WTC11 (cell line): ENCODE data around the gene ERBB4. TPM values are rescaled to one million over a fixed set of nuclear protein-coding genes. Genes with fewer than 3 reads are reported as not detected.

Experiments
- ATAC-seq: fragments of 200-7000 bp; cut with Tn5 transposase; 2 replicates; pipeline ENCODE4 v1.10.0; 2021; ENCODE audit warnings: mild to moderate bottlenecking, moderate library complexity
- CTCF ChIA-PET: fragments of 300-600 bp; sonication (Branson Sonifier 250); formaldehyde crosslinking; loops from one replicate; lab custom pipeline; 2021; ENCODE audit warnings: antibody characterized with exemption; lab: Charles Lee
- POLR2A ChIA-PET: fragments of 350-600 bp; sonication (Branson Sonifier 250); formaldehyde crosslinking; loops from one replicate; lab custom pipeline; 2021; ENCODE audit warnings: antibody characterized with exemption; lab: Charles Lee
- DNase-seq: peaks from one replicate; pipeline ENCODE4 v3.0.0; 2021; ENCODE audit warnings: low spot score
- H3K27ac Mint-ChIP-seq: 2 replicates; pipeline ENCODE4 v1.8.0; 2021; ENCODE audit warnings: mixed read lengths
- H3K27me3 Mint-ChIP-seq: 2 replicates; pipeline ENCODE4 v1.8.0; 2021; ENCODE audit warnings: low read depth, mild to moderate bottlenecking, moderate library complexity, mixed read lengths
- H3K36me3 Mint-ChIP-seq: 2 replicates; pipeline ENCODE4 v1.8.0; 2021; ENCODE audit warnings: mixed read lengths
- H3K4me1 Mint-ChIP-seq: 2 replicates; pipeline ENCODE4 v1.8.0; 2022; ENCODE audit warnings: mixed read lengths
- H3K4me3 Mint-ChIP-seq: 2 replicates; pipeline ENCODE4 v1.8.0; 2021; ENCODE audit warnings: mild to moderate bottlenecking, moderate library complexity, mixed read lengths
- H3K9me3 Mint-ChIP-seq: 2 replicates; pipeline ENCODE4 v1.8.0; 2021; ENCODE audit warnings: mixed read lengths
- ATF1 ChIP-seq: sonication (generic); formaldehyde crosslinking; IDR thresholded peaks from 2 replicates; pipeline ENCODE4 v1.8.1; 2023; ENCODE audit warnings: mild to moderate bottlenecking, moderate library complexity, missing genetic modification reagents
- ATF2 ChIP-seq: sonication (generic); formaldehyde crosslinking; IDR thresholded peaks from 2 replicates; pipeline ENCODE4 v1.8.1; 2022; ENCODE audit warnings: low read depth, missing genetic modification reagents, borderline replicate concordance
- ATF3 ChIP-seq: sonication (generic); formaldehyde crosslinking; conservative IDR thresholded peaks from 2 replicates; pipeline ENCODE4 v1.8.1; 2022; ENCODE audit warnings: mild to moderate bottlenecking, missing genetic modification reagents
- CTCF ChIP-seq: fragments of 200-600 bp; IDR thresholded peaks from 2 replicates; pipeline ENCODE4 v1.8.0; 2022; ENCODE audit warnings: antibody characterized with exemption
- GRHL2 ChIP-seq: fragments of 250-450 bp; sonication (Bioruptor Pico); IDR thresholded peaks from 2 replicates; pipeline ENCODE4 v1.8.0; 2022; ENCODE audit warnings: mild to moderate bottlenecking, moderate library complexity; ENCODE audit not compliant: insufficient replicate concordance, severe bottlenecking
- JAZF1 ChIP-seq: fragments of 250-450 bp; sonication (Bioruptor Pico); IDR thresholded peaks from 2 replicates; pipeline ENCODE4 v1.9.0; 2021; ENCODE audit warnings: moderate library complexity, mild to moderate bottlenecking, inconsistent platforms
- KAT7 ChIP-seq: sonication (generic); formaldehyde crosslinking; IDR thresholded peaks from 2 replicates; pipeline ENCODE4 v1.8.1; 2023; ENCODE audit warnings: missing genetic modification reagents, mild to moderate bottlenecking, borderline replicate concordance
- MLX ChIP-seq: sonication (generic); formaldehyde crosslinking; IDR thresholded peaks from 2 replicates; pipeline ENCODE4 v1.8.1; 2023; ENCODE audit warnings: mild to moderate bottlenecking, missing genetic modification reagents, moderate library complexity
- MYBL2 ChIP-seq: sonication (generic); formaldehyde crosslinking; IDR thresholded peaks from 2 replicates; pipeline ENCODE4 v1.8.1; 2023; ENCODE audit warnings: mild to moderate bottlenecking, moderate library complexity, missing genetic modification reagents
- PREB ChIP-seq: sonication (generic); formaldehyde crosslinking; IDR thresholded peaks from 2 replicates; pipeline ENCODE4 v1.8.1; 2022; ENCODE audit warnings: mild to moderate bottlenecking, missing genetic modification reagents, moderate library complexity, borderline replicate concordance
- SMAD4 ChIP-seq: sonication (generic); formaldehyde crosslinking; IDR thresholded peaks from 2 replicates; pipeline ENCODE4 v1.8.0; 2022; ENCODE audit warnings: mild to moderate bottlenecking, missing genetic modification reagents
- TEAD1 ChIP-seq: sonication (generic); formaldehyde crosslinking; IDR thresholded peaks from 2 replicates; pipeline ENCODE4 v1.8.0; 2022; ENCODE audit warnings: mild to moderate bottlenecking, missing genetic modification reagents
- TEAD4 ChIP-seq: sonication (generic); formaldehyde crosslinking; IDR thresholded peaks from 2 replicates; pipeline ENCODE4 v1.8.0; 2022; ENCODE audit warnings: mild to moderate bottlenecking, missing genetic modification reagents
- ZNF263 ChIP-seq: sonication (generic); formaldehyde crosslinking; IDR thresholded peaks from 2 replicates; pipeline ENCODE4 v1.8.1; 2022; ENCODE audit warnings: low read depth, mild to moderate bottlenecking, moderate library complexity, missing genetic modification reagents
- ZNF281 ChIP-seq: sonication (generic); formaldehyde crosslinking; IDR thresholded peaks from 2 replicates; pipeline ENCODE4 v1.8.0; 2023; ENCODE audit warnings: mild to moderate bottlenecking, missing genetic modification reagents
- ZNF416 ChIP-seq: fragments of 250-450 bp; sonication (Bioruptor Pico); IDR thresholded peaks from 2 replicates; pipeline ENCODE4 v1.9.0; 2021; ENCODE audit warnings: mild to moderate bottlenecking, inconsistent platforms
- ZNF423 ChIP-seq: fragments of 250-450 bp; sonication (Bioruptor Pico); IDR thresholded peaks from 2 replicates; pipeline ENCODE4 v2.1.2; 2022; ENCODE audit warnings: mild to moderate bottlenecking, moderate library complexity
- ZNF671 ChIP-seq: fragments of 250-450 bp; sonication (Bioruptor Pico); IDR thresholded peaks from 2 replicates; pipeline ENCODE4 v1.8.0; 2021; ENCODE audit warnings: mild to moderate bottlenecking
- total RNA-seq: library from RNA; stranded (reverse); gene quantifications from 3 replicates; pipeline ENCODE4 v1.2.3, GENCODE V29; 2021
- TF ChIP-seq, protein P1 (sequence below): sonication (generic); formaldehyde crosslinking; IDR thresholded peaks from 2 replicates; pipeline ENCODE4 v1.8.1; 2022; ENCODE audit warnings: missing genetic modification reagents, borderline replicate concordance
- TF ChIP-seq, protein P2 (sequence below): sonication (generic); formaldehyde crosslinking; IDR thresholded peaks from 2 replicates; pipeline ENCODE4 v1.8.1; 2023; ENCODE audit warnings: mild to moderate bottlenecking, missing genetic modification reagents, borderline replicate concordance
- TF ChIP-seq, protein P3 (sequence below): sonication (generic); formaldehyde crosslinking; IDR thresholded peaks from 2 replicates; pipeline ENCODE4 v1.8.1; 2023; ENCODE audit warnings: mild to moderate bottlenecking, missing genetic modification reagents, moderate library complexity

The ERBB4 gene
- total RNA-seq, 1 experiment from 2014 or later: 1.6 TPM

DNA sequence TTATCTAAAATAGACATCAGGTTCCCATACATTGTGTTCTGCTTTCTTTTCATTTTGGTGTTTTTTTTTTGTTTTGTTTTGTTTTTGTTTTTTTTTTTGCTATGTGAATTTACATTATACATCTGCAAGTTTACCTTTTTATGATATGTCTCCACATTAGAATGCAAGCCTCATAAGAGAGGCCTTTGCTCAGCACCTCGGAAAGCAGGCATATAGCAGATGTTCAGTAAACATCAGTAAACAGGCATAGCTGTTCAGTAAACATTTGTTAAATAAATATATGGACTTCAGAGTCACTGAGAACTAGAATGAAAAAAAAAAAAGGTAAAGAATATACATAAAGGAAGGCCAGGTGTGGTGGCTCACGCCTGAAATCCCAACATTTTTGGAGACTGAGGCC is 405.3 kb downstream of the ERBB4 start:
- TF ChIP-seq MYBL2 (no peak), ATF3 (CRISPR knock-in tag) (no peak), ZNF671 (CRISPR knock-in tag) (no peak), PREB (CRISPR knock-in tag) (no peak), SMAD4 (CRISPR knock-in tag) (no peak), TEAD4 (CRISPR knock-in tag) (no peak), ATF1 (CRISPR knock-in tag) (no peak)
- TF ChIP-seq, protein P1, sequence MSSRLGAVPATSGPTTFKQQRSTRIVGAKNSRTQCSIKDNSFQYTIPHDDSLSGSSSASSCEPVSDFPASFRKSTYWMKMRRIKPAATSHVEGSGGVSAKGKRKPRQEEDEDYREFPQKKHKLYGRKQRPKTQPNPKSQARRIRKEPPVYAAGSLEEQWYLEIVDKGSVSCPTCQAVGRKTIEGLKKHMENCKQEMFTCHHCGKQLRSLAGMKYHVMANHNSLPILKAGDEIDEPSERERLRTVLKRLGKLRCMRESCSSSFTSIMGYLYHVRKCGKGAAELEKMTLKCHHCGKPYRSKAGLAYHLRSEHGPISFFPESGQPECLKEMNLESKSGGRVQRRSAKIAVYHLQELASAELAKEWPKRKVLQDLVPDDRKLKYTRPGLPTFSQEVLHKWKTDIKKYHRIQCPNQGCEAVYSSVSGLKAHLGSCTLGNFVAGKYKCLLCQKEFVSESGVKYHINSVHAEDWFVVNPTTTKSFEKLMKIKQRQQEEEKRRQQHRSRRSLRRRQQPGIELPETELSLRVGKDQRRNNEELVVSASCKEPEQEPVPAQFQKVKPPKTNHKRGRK (CRISPR knock-in tag): no peak
- TF ChIP-seq, protein P2, sequence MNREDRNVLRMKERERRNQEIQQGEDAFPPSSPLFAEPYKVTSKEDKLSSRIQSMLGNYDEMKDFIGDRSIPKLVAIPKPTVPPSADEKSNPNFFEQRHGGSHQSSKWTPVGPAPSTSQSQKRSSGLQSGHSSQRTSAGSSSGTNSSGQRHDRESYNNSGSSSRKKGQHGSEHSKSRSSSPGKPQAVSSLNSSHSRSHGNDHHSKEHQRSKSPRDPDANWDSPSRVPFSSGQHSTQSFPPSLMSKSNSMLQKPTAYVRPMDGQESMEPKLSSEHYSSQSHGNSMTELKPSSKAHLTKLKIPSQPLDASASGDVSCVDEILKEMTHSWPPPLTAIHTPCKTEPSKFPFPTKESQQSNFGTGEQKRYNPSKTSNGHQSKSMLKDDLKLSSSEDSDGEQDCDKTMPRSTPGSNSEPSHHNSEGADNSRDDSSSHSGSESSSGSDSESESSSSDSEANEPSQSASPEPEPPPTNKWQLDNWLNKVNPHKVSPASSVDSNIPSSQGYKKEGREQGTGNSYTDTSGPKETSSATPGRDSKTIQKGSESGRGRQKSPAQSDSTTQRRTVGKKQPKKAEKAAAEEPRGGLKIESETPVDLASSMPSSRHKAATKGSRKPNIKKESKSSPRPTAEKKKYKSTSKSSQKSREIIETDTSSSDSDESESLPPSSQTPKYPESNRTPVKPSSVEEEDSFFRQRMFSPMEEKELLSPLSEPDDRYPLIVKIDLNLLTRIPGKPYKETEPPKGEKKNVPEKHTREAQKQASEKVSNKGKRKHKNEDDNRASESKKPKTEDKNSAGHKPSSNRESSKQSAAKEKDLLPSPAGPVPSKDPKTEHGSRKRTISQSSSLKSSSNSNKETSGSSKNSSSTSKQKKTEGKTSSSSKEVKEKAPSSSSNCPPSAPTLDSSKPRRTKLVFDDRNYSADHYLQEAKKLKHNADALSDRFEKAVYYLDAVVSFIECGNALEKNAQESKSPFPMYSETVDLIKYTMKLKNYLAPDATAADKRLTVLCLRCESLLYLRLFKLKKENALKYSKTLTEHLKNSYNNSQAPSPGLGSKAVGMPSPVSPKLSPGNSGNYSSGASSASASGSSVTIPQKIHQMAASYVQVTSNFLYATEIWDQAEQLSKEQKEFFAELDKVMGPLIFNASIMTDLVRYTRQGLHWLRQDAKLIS (CRISPR knock-in tag): no peak
- no peak for ATAC-seq

DNA sequence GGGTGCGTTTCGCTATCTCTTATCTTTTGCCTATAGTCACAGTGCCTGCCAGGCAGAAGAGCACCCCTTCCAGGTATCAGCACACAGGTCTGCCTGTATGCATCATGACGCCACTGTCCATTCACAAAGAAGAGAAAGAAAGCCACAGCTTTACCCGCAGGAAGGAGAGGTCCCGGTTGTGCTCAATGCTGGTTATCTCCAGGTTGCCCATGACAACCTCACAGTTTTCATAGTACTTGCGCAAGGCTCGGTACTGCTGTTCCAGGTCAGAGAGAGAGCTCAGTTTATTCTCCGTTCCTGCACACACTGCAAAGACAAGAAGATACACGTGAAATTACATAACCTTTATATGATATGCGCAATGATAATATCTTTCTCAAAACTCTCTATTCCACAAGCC is 414.0 kb downstream of the ERBB4 start:
- ChIA-PET CTCF (no interaction called here), POLR2A (no interaction called here)
- H3K9me3 Mint-ChIP-seq: peaks cover 4% of the 10 kb centered on the region; the same call in 1 of the 2 replicates
- H3K4me3 Mint-ChIP-seq: no peak overlapping the region
- no peaks in the 10 kb centered on the region for H3K36me3 Mint-ChIP-seq
- peaks cover under 1% of the 10 kb centered on the region for H3K4me1 Mint-ChIP-seq
- no peaks in the 10 kb centered on the region for H3K27me3 Mint-ChIP-seq
- H3K27ac Mint-ChIP-seq: no peak overlapping the region
- DNase-seq: no peak
- peak; percentile 26 for ATAC-seq
- TF ChIP-seq ZNF263 (CRISPR knock-in tag) (no peak), MLX (CRISPR knock-in tag) (no peak), ZNF416 (CRISPR knock-in tag) (no peak), CTCF (no peak), ATF2 (CRISPR knock-in tag) (no peak), JAZF1 (no peak), TEAD1 (CRISPR knock-in tag) (no peak), KAT7 (CRISPR knock-in tag) (no peak), ZNF423 (CRISPR knock-in tag) (no peak), ZNF281 (CRISPR knock-in tag) (no peak), GRHL2 (no peak)
- TF ChIP-seq, protein P3, sequence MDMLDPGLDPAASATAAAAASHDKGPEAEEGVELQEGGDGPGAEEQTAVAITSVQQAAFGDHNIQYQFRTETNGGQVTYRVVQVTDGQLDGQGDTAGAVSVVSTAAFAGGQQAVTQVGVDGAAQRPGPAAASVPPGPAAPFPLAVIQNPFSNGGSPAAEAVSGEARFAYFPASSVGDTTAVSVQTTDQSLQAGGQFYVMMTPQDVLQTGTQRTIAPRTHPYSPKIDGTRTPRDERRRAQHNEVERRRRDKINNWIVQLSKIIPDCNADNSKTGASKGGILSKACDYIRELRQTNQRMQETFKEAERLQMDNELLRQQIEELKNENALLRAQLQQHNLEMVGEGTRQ (CRISPR knock-in tag): no peak

More for the DNA sequence above, 405.3 kb downstream of the ERBB4 start:
- Mint-ChIP-seq H3K4me3 (no peak overlapping the region), H3K27ac (no peak overlapping the region), H3K36me3 (no peaks in the 10 kb centered on the region), H3K9me3 (no peaks in the 10 kb centered on the region), H3K4me1 (no peaks in the 10 kb centered on the region), H3K27me3 (no peaks in the 10 kb centered on the region)
- POLR2A ChIA-PET: no interaction called here
- no peak for DNase-seq
- CTCF ChIA-PET: no interaction called here
